ENCODE results near the gene OLFML2A. TPM values are rescaled to one million over a fixed set of nuclear protein-coding genes. Genes with fewer than 3 reads are reported as not detected.

The OLFML2A gene
- total and polyA plus RNA-seq, 7 donors = 0.46 to 147 (median 60.0) TPM

- TF ChIP-seq CTCF (IDR thresholded peaks at IDR 0.05) (no peak), EP300 (IDR thresholded peaks at IDR 0.05) (no peak), POLR2A (IDR thresholded peaks at IDR 0.05) (no peak), POLR2AphosphoS5 (IDR thresholded peaks at IDR 0.05) (no peak)
- no peaks in the 10 kb centered on the region for H3K4me1 ChIP-seq
- intact Hi-C loops (cut with DNase I) = no loop called here
- WGBS, 2 donors = 79 to 86% methylated on average over 4 of the region's 4 CpGs
- no peaks in the 10 kb centered on the region for H3K9me3 ChIP-seq
- no peak for DNase-seq
- H3K36me3 ChIP-seq = no peaks in the 10 kb centered on the region
- H3K27me3 ChIP-seq = no peaks in the 10 kb centered on the region
- H3K4me3 ChIP-seq = no peak overlapping the region
- no peak overlapping the region for H3K27ac ChIP-seq
Observed at GRCh38 chr9:124747065-124747464, 29.9 kb upstream of the OLFML2A start.

- DNase-seq = no peak
- no peak overlapping the region for H3K27ac ChIP-seq
- intact Hi-C loops (cut with DNase I) = no loop called here
- WGBS, 2 donors = 92 to 95% methylated on average over 3 of the region's 3 CpGs
- no peak for TF ChIP-seq POLR2A (IDR thresholded peaks at IDR 0.05)
- no peak for TF ChIP-seq EP300 (IDR thresholded peaks at IDR 0.05)
- no peak for TF ChIP-seq CTCF (IDR thresholded peaks at IDR 0.05)
- TF ChIP-seq POLR2AphosphoS5 (IDR thresholded peaks at IDR 0.05) = no peak
- H3K9me3 ChIP-seq = no peaks in the 10 kb centered on the region
- H3K4me1 ChIP-seq = no peaks in the 10 kb centered on the region
- no peaks in the 10 kb centered on the region for H3K36me3 ChIP-seq
- no peak overlapping the region for H3K4me3 ChIP-seq
- H3K27me3 ChIP-seq = peaks cover 0 to 1% (median 0%) of the 10 kb centered on the region in 3 donors
Observed at GRCh38 chr9:124749284-124749683, 27.6 kb upstream of the OLFML2A start.

GRCh38 chr9:124749781-124750180 is 27.2 kb upstream of the OLFML2A start:
- Histone ChIP-seq H3K27me3 (peaks cover 0 to 6% (median 0%) of the 10 kb centered on the region in 3 donors), H3K36me3 (no peaks in the 10 kb centered on the region), H3K27ac (no peak overlapping the region), H3K9me3 (no peaks in the 10 kb centered on the region), H3K4me1 (no peaks in the 10 kb centered on the region), H3K4me3 (no peak overlapping the region)
- TF ChIP-seq POLR2A (IDR thresholded peaks at IDR 0.05) (no peak), EP300 (IDR thresholded peaks at IDR 0.05) (no peak), POLR2AphosphoS5 (IDR thresholded peaks at IDR 0.05) (no peak), CTCF (IDR thresholded peaks at IDR 0.05) (no peak)
- whole genome bisulfite sequencing, 2 donors = 83 to 85% methylated on average over 2 of the region's 2 CpGs
- intact Hi-C loops (cut with DNase I) = no loop called here
- no peak for DNase-seq

GRCh38 chr9:124752967-124753366 is 24.0 kb upstream of the OLFML2A start:
- no peak overlapping the region for H3K27ac ChIP-seq
- H3K36me3 ChIP-seq = no peaks in the 10 kb centered on the region
- no peaks in the 10 kb centered on the region for H3K9me3 ChIP-seq
- no peak for TF ChIP-seq EP300 (IDR thresholded peaks at IDR 0.05)
- TF ChIP-seq POLR2A (IDR thresholded peaks at IDR 0.05) = no peak
- no peak for TF ChIP-seq CTCF (IDR thresholded peaks at IDR 0.05)
- TF ChIP-seq POLR2AphosphoS5 (IDR thresholded peaks at IDR 0.05) = no peak
- DNase-seq = no peak
- H3K4me1 ChIP-seq = peaks cover 0 to 1% (median 0%) of the 10 kb centered on the region in 4 donors
- WGBS, 2 donors = 68 to 83% methylated on average over 1 of the region's 1 CpG
- intact Hi-C loops (cut with DNase I) = no loop called here
- H3K27me3 ChIP-seq = peaks cover 0 to 37% (median 0%) of the 10 kb centered on the region in 3 donors
- no peak overlapping the region for H3K4me3 ChIP-seq

GRCh38 chr9:124754289-124754688 is 22.6 kb upstream of the OLFML2A start:
- intact Hi-C loops (cut with DNase I) = no loop called here
- WGBS, 2 donors = 14 to 44% methylated on average over 4 of the region's 4 CpGs
- no peaks in the 10 kb centered on the region for H3K36me3 ChIP-seq
- H3K4me1 ChIP-seq = peaks cover 0 to 5% (median 0%) of the 10 kb centered on the region in 4 donors
- H3K4me3 ChIP-seq = no peak overlapping the region
- no peaks in the 10 kb centered on the region for H3K9me3 ChIP-seq
- no peak for DNase-seq
- no peak for TF ChIP-seq CTCF (IDR thresholded peaks at IDR 0.05)
- no peak for TF ChIP-seq POLR2A (IDR thresholded peaks at IDR 0.05)
- no peak for TF ChIP-seq EP300 (IDR thresholded peaks at IDR 0.05)
- TF ChIP-seq POLR2AphosphoS5 (IDR thresholded peaks at IDR 0.05) = no peak
- no peak overlapping the region for H3K27ac ChIP-seq
- peaks cover 0 to 49% (median 0%) of the 10 kb centered on the region in 3 donors for H3K27me3 ChIP-seq

All from sigmoid colon (tissue), 7 donors.